Chondrocyte (in vitro differentiated cells): Measurements from ENCODE around the gene ENTREP3. TPM values are rescaled to one million over a fixed set of nuclear protein-coding genes. Genes with fewer than 3 reads are reported as not detected.

Experiments
- DNase-seq: peaks from one replicate; pipeline ENCODE4 v3.0.0; 2021; ENCODE audit warnings: mixed read lengths, low spot score
- H3K27ac Mint-ChIP-seq: one replicate; pipeline ENCODE4 v1.8.0; 2021; ENCODE audit warnings: mild to moderate bottlenecking, moderate library complexity, mixed read lengths; ENCODE audit not compliant: unreplicated experiment
- H3K27me3 Mint-ChIP-seq: 2 replicates; pipeline ENCODE4 v1.8.0; 2021; ENCODE audit warnings: low read depth, mixed read lengths
- H3K36me3 Mint-ChIP-seq: 2 replicates; pipeline ENCODE4 v1.8.0; 2021; ENCODE audit warnings: low read depth, mixed read lengths
- H3K4me1 Mint-ChIP-seq: 2 replicates; pipeline ENCODE4 v1.8.0; 2021; ENCODE audit warnings: low read depth, mild to moderate bottlenecking, mixed read lengths
- H3K4me3 Mint-ChIP-seq: one replicate; pipeline ENCODE4 v1.8.0; 2021; ENCODE audit warnings: mild to moderate bottlenecking, moderate library complexity, mixed read lengths; ENCODE audit not compliant: unreplicated experiment
- H3K9me3 Mint-ChIP-seq: 2 replicates; pipeline ENCODE4 v1.8.0; 2021; ENCODE audit warnings: low read depth, mixed read lengths
- total RNA-seq: library from RNA; stranded (reverse); gene quantifications from 3 replicates; pipeline ENCODE4 v1.2.1, GENCODE V29; 2021
- TF ChIP-seq, protein P1 (sequence below): fragments of 200-600 bp; sonication (generic); IDR thresholded peaks from 2 replicates; pipeline ENCODE4 v1.5.0; 2021; ENCODE audit warnings: antibody characterized with exemption, mild to moderate bottlenecking, moderate library complexity

ENTREP3 gene
- total RNA-seq, 1 donor from 2014 or later: 42.8 TPM

DNA sequence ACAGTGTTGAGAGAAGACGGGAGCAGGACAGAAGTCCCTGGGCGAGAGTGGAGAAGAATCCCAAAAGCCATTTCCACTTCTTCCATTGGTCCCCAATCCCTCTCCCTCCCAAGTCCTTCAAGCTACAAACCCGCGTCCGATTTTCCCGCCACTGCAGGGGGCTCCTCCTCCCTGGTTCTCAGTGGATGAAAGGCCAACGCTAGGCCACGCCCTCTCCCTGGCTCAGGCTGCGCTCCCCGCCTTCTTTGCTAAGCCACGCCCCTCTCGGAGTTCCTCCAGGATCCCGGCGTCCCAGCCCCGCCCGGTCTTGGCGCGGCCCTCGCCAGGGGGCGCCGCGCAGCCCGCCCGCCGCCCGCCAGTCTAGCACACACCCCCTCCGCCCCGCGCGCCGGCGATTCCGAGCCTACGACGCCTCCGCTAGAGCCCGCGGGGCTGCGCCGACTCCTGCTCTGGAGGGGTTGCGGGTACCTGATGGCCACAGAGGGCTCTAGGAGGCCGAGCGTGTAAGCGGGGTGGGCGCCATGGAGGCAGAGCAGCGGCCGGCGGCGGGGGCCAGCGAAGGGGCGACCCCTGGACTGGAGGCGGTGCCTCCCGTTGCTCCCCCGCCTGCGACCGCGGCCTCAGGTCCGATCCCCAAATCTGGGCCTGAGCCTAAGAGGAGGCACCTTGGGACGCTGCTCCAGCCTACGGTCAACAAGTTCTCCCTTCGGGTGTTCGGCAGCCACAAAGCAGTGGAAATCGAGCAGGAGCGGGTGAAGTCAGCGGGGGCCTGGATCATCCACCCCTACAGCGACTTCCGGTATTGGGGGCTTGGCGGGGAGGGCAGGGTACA is 22.0 kb upstream of the ENTREP3 start, which contains the start of gene HCN3:
Gene HCN3 (plus strand): TSS at position 394 of the 832 bp plus-strand sequence. CDS start 128 bp downstream, at position 522.
- peak; percentile 97 for DNase-seq
- Mint-ChIP-seq H3K4me1 (peaks cover 25% of the 10 kb centered on the region), H3K27me3 (no peaks in the 10 kb centered on the region), H3K9me3 (no peaks in the 10 kb centered on the region), H3K4me3 (peak within 1 kb of the TSS; percentile 75), H3K36me3 (peaks cover under 1% of the 10 kb centered on the region), H3K27ac (no peak within 1 kb of the TSS)
- TF ChIP-seq, protein P1, sequence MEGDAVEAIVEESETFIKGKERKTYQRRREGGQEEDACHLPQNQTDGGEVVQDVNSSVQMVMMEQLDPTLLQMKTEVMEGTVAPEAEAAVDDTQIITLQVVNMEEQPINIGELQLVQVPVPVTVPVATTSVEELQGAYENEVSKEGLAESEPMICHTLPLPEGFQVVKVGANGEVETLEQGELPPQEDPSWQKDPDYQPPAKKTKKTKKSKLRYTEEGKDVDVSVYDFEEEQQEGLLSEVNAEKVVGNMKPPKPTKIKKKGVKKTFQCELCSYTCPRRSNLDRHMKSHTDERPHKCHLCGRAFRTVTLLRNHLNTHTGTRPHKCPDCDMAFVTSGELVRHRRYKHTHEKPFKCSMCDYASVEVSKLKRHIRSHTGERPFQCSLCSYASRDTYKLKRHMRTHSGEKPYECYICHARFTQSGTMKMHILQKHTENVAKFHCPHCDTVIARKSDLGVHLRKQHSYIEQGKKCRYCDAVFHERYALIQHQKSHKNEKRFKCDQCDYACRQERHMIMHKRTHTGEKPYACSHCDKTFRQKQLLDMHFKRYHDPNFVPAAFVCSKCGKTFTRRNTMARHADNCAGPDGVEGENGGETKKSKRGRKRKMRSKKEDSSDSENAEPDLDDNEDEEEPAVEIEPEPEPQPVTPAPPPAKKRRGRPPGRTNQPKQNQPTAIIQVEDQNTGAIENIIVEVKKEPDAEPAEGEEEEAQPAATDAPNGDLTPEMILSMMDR: peak; percentile 95

DNA sequence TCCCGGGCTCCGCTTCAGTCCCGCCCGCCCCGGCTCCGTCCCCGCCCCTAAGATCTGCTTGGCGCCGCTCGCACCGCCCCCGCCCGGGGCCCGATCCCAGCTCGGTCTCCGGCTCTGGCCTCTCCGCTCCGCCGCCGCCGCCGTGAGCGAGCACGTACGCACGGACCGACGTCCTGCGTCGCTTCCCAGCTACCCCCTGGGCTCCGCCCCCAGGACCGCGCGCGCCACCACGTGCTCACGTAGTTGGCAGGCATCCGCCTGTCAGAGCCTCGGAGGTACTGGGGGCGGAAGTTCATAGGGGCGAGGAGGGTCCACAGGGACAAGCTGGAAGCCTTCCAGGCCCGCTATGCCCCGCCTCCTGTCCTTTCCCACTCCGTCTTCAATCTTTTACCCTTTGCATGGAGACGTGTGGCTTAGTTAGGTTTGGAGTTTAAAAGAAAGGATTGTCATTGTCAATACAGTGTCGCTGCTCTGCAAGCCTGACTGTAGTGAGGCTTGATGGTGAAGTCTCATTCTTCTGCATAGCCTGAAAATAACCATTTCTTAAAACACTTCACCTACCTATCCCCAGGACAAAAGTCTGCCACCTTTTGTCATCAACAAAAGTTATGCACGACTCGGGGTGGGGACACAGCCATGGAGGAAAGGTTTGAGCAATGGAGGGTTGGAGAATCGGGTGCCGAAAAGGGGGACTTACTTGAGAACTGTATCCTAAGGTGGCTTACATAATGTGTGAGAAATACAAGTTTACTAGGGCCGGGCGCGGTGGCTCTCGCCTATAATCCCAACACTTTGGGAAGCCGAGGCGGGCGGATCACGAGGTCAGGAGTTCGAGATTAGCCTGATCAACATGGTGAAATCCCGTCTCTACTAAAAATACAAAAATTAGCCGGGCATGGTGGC is 18.3 kb upstream of the ENTREP3 start, which contains the start of gene CLK2:
Gene CLK2 (minus strand): TSS at position 162 of the 903 bp plus-strand sequence. CDS start 2,527 bp downstream, outside the sequence.
- peak within 1 kb of the TSS; percentile 96 for H3K4me3 Mint-ChIP-seq
- TF ChIP-seq, protein P1: peak; percentile 26
- no peaks in the 10 kb centered on the region for H3K9me3 Mint-ChIP-seq
- peaks cover 34% of the 10 kb centered on the region for H3K4me1 Mint-ChIP-seq
- H3K36me3 Mint-ChIP-seq: peaks cover 12% of the 10 kb centered on the region
- DNase-seq: peak; percentile 98
- H3K27ac Mint-ChIP-seq: peak within 1 kb of the TSS; percentile 97
- no peaks in the 10 kb centered on the region for H3K27me3 Mint-ChIP-seq

DNA sequence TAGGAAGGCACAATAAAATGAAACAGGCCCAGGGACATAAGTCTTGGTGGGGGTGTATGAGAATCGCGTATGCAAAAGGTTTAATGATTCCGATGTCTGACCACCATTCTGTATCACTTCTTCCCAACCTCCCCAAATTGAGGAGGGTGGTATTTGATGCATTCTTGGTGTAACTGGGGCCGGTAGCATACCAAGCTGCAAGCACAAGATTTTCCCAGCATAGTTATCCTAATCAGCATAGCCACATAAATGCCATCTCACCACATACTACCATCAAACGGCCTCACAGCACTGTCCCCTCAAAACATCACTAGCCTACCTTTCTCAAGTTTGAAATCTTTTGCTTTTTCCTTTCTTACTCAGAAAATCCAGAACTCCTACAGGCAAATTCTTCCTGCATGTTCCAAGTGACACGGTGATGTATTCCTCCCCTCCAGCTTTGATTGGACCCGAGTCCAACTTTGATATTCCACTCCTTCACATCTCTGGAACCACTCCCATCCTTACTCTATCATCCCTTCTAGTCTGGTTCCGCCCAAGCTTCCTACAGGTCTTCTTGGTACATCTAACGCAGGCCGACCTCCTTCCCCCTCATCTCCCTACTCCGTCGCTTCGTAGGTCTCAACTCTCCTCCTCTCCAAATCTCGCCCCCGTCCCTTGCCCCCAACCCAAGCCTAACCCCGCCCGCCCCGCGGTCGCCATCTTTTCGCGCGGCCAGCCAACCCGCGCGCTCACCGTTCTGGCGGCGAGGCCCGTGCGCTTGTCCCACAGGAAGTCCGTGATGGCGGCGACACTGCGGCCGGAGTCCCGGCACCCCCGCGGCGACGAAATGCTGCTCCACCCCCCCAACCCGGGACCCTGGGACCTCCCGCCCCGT is 17.4 kb upstream of the ENTREP3 start:
- Mint-ChIP-seq H3K36me3 (peaks cover 15% of the 10 kb centered on the region), H3K27ac (peak overlapping the region; percentile 97), H3K4me1 (peaks cover 33% of the 10 kb centered on the region), H3K4me3 (peak overlapping the region; percentile 96), H3K9me3 (no peaks in the 10 kb centered on the region), H3K27me3 (no peaks in the 10 kb centered on the region)
- peak; percentile 26 for DNase-seq
- TF ChIP-seq, protein P1: no peak

DNA sequence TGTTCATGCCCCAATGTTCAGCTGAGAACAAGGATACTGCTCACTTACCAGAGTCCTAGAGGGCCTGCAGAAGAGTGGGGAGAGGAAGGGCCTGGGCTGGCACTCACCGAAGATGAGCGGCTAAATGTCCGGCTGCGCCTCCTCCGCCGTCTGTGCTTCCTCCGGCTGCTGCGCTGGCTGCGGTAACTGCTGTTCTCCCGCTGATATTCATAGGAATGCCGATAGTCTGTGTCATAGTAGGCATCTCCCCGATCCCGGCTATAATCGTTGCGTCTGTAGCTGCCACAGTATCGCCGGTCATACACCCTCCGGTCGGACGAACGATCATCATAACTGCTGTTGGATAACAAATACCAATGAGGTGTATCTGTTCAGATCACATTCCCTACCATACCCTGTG is 14.1 kb upstream of the ENTREP3 start:
- TF ChIP-seq, protein P1: no peak
- no peak overlapping the region for H3K4me3 Mint-ChIP-seq
- H3K4me1 Mint-ChIP-seq: peaks cover 26% of the 10 kb centered on the region
- H3K27ac Mint-ChIP-seq: no peak overlapping the region
- H3K36me3 Mint-ChIP-seq: peaks cover 34% of the 10 kb centered on the region
- H3K9me3 Mint-ChIP-seq: no peaks in the 10 kb centered on the region
- DNase-seq: no peak
- H3K27me3 Mint-ChIP-seq: no peaks in the 10 kb centered on the region
